Neuron (in vitro differentiated cells): Measurements from ENCODE around the gene RPSA.
"Not testable (repeated sequence)": the region's sequence is repeated elsewhere in the genome, so short reads cannot be mapped to it uniquely, and the experiment has no call there.

Experiments
- H2AFZ ChIP-seq: one replicate; pipeline ENCODE4 v1.6.1; 2013; ENCODE audit warnings: low read depth, mild to moderate bottlenecking, inconsistent platforms, low read length, moderate library complexity
- H3K27me3 ChIP-seq: one replicate; pipeline ENCODE4 v1.6.1; 2013; ENCODE audit warnings: low read length; ENCODE audit not compliant: insufficient read depth
- H3K36me3 ChIP-seq: one replicate; pipeline ENCODE4 v1.6.1; 2013; ENCODE audit warnings: low read length; ENCODE audit not compliant: insufficient read depth
- H3K4me1 ChIP-seq: one replicate; pipeline ENCODE4 v1.6.1; 2013; ENCODE audit warnings: low read length; ENCODE audit not compliant: insufficient read depth
- H3K4me3 ChIP-seq: 2 replicates; pipeline ENCODE4 v1.5.1; 2013; ENCODE audit warnings: mild to moderate bottlenecking, low read length, moderate library complexity
- H3K9me3 ChIP-seq: one replicate; pipeline ENCODE4 v1.6.1; 2013; ENCODE audit warnings: low read length

The RPSA gene

GRCh38 chr3:39404943-39405686 is 1.4 kb upstream of the RPSA start:
- H3K4me1 ChIP-seq, result peaks cover 5% of the 10 kb centered on the region
- H3K4me3 ChIP-seq, result no peak overlapping the region
- peaks cover 24% of the 10 kb centered on the region for H3K36me3 ChIP-seq
- H3K27me3 ChIP-seq, result no peaks in the 10 kb centered on the region
- H3K9me3 ChIP-seq, result no peaks in the 10 kb centered on the region
- no peak overlapping the region for H2AFZ ChIP-seq

DNA sequence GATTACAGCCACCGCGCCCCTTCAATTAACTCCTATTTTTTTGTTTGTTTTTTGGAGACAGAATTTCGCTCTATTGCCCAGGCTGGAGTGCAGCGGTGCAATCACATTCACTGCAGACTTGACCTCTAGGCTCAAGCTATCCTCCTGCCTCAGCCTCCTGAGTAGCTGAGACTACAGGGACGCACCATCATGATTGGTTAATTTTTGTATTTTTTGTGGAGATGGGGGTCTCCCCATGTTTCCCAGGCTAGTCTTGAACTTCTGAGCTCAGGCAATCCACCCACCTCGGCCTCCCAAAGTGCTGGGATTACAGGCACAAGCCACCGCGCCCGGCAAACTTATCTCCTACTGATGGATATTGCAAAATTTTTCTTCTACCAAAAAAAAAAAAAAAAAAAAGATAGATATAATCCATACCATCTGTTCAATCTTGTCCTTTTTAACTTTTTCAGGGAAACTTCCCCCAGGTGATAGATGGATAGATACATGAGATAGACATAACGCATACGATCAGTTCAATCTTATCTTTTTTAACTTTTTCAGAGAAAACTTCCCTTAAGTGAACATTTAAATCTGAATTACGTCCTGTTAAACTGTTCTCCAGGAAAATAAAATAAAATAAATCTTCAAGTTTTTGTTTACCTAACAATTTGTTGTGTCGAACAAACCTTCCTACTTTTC is 693 bp upstream of the RPSA start:
- no peaks in the 10 kb centered on the region for H3K9me3 ChIP-seq

GRCh38 chr3:39407259-39407629 is 724 bp downstream of the RPSA start:
- Histone ChIP-seq H3K4me3 (peak overlapping the region; percentile 83), H3K27me3 (no peaks in the 10 kb centered on the region), H3K36me3 (peaks cover 43% of the 10 kb centered on the region), H3K9me3 (no peaks in the 10 kb centered on the region), H2AFZ (no peak overlapping the region), H3K4me1 (peaks cover 5% of the 10 kb centered on the region)

More for the DNA sequence above, 693 bp upstream of the RPSA start:
- peak overlapping the region; percentile 83 for H3K4me3 ChIP-seq
- H3K27me3 ChIP-seq, result no peaks in the 10 kb centered on the region
- peak overlapping the region; percentile 42 for H2AFZ ChIP-seq
- peaks cover 5% of the 10 kb centered on the region for H3K4me1 ChIP-seq
- H3K36me3 ChIP-seq, result peaks cover 30% of the 10 kb centered on the region

- Histone ChIP-seq H3K4me1 (peaks cover 5% of the 10 kb centered on the region), H3K27me3 (no peaks in the 10 kb centered on the region), H3K9me3 (no peaks in the 10 kb centered on the region), H3K4me3 (peak overlapping the region; percentile 83), H3K36me3 (peaks cover 50% of the 10 kb centered on the region), H2AFZ (no peak overlapping the region)
These were observed 1.4 kb downstream of the RPSA start for GRCh38 chr3:39407773-39408492.

DNA sequence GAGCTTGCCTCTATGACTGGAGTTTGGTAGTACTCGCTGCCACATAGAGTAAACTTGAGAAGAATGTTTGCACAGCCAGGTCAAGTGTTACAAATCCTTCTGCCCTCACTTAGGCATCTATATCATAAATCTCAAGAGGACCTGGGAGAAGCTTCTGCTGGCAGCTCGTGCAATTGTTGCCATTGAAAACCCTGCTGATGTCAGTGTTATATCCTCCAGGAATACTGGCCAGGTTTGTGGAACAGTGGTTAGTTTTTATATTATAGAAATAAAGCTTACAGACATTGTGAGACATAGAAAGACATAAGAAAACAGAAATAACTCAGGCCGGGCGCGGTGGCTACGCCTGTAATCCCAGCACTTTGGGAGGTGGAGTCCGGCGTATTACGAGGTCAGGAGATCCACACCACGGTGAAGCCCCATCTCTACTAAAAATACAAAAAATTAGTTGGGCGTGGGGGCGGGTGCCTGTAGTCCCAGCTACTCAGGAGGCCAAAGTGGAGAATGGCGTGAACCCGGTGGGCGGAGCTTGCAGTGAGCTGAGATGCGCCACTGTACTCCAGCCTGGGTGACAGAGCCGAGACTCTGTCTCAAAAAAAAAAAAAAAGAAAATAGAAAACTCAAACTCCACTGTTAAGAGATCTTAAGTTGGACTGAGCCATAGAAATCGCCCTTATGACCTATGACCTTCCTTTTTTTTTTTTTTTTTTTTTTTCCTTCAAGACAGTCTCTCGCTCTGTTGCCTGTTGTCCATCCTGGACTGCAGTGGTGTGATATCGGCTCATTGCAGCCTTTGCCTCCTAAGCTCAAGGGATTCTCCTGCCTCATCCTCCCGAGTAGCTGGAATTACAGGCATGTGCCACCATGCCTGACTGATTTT is 2.2 kb downstream of the RPSA start:
- peaks cover 5% of the 10 kb centered on the region for H3K4me1 ChIP-seq
- H3K9me3 ChIP-seq, result no peaks in the 10 kb centered on the region
- peaks cover 57% of the 10 kb centered on the region for H3K36me3 ChIP-seq
- no peak overlapping the region for H2AFZ ChIP-seq
- no peak overlapping the region for H3K4me3 ChIP-seq
- no peaks in the 10 kb centered on the region for H3K27me3 ChIP-seq

DNA sequence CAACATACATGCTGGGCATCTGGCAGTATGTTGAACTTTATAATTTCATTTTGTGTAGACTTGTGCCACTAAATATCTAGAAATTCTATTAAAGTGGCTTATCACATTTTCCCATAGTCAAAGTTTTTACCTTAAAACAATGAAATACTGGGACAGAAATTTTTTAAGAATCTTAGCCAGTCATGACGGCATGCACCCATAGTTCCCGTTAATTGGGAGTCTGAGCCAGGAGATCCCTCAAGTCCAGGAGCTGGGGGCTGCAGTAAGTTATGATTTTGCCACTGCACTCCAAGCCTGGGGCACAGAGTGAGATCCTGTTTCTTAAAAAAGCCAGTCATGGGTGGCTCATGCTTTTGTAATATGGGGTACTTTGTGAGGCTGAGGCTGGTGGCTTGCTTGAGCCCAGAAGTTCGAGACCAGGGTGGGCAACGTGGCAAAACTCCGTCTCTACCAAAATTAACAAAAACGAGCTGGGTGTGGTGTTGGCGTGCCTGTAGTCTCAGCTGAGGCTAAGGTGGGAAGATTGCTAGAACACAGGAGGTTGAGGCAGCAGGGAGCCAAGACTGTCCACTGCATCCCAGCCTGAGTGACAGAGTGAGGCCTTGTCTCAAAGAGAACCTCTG is 3.1 kb downstream of the RPSA start:
- no peak overlapping the region for H2AFZ ChIP-seq
- peaks cover 58% of the 10 kb centered on the region for H3K36me3 ChIP-seq
- no peak overlapping the region for H3K4me3 ChIP-seq
- H3K4me1 ChIP-seq, result peaks cover 5% of the 10 kb centered on the region
- H3K9me3 ChIP-seq, result no peaks in the 10 kb centered on the region
- H3K27me3 ChIP-seq, result no peaks in the 10 kb centered on the region

GRCh38 chr3:39410893-39411292 is 4.4 kb downstream of the RPSA start:
- H3K36me3 ChIP-seq, result peaks cover 58% of the 10 kb centered on the region

GRCh38 chr3:39412668-39413260 is 6.2 kb downstream of the RPSA start:
- Histone ChIP-seq H3K4me3 (no peak overlapping the region), H3K36me3 (peaks cover 56% of the 10 kb centered on the region), H3K9me3 (no peaks in the 10 kb centered on the region), H2AFZ (no peak overlapping the region), H3K4me1 (peaks cover 3% of the 10 kb centered on the region), H3K27me3 (no peaks in the 10 kb centered on the region)

More at GRCh38 chr3:39410893-39411292, 4.4 kb downstream of the RPSA start:
- Histone ChIP-seq H3K9me3 (no peaks in the 10 kb centered on the region), H3K4me3 (no peak overlapping the region), H3K4me1 (peaks cover 5% of the 10 kb centered on the region), H2AFZ (no peak overlapping the region), H3K27me3 (no peaks in the 10 kb centered on the region)

- Histone ChIP-seq H2AFZ (no peak overlapping the region), H3K9me3 (no peaks in the 10 kb centered on the region), H3K36me3 (peaks cover 46% of the 10 kb centered on the region), H3K27me3 (no peaks in the 10 kb centered on the region), H3K4me1 (no peaks in the 10 kb centered on the region), H3K4me3 (no peak overlapping the region)
These were observed 7.3 kb downstream of the RPSA start for GRCh38 chr3:39413691-39414420.

DNA sequence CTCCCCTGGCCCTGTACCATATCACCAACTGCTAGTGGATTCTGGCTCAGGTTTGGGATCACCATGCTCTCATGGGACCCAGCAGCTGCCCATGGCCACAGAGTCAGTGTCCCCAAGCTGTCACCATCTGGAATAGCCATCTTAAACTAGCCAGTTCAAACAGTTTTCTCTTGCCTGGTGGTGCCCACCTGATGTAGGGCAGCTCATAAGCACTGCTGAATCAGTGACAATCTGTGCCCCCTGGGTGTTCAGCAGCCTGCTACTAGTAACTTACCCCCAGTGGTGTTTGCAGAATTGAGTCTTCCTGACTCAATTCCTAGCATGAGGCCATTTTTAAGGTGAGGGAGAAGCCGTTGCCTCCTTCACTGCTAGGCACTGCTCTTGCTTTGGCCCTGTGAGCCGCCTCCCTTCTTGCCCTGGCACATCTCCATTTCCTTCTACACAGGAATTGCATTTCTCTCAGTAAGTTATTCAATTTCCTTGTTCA is 7.9 kb downstream of the RPSA start:
- Histone ChIP-seq H3K27me3 (no peaks in the 10 kb centered on the region), H3K9me3 (no peaks in the 10 kb centered on the region), H2AFZ (no peak overlapping the region), H3K4me1 (no peaks in the 10 kb centered on the region), H3K36me3 (peaks cover 41% of the 10 kb centered on the region), H3K4me3 (no peak overlapping the region)

DNA sequence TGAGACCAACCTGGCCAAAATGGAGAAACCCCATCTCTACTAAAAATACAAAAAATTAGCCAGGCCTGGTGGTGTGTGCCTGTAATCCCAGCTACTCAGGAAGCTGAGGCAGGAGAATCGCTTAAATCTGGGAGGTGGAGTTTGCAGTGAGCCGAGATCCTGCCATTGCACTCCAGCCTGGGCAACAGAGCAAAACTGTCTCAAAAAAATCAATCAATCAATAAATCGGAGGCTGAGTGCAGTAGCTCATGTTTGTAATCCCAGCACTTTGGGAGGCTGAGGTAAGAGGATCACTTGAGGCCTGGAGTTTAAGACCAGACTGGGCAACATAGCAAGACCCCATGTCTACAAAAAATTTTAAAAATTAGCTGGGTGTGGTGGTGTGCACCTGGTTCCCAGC is 8.8 kb downstream of the RPSA start:
- H3K27me3 ChIP-seq, H2AFZ ChIP-seq, H3K9me3 ChIP-seq, H3K4me3 ChIP-seq, H3K4me1 ChIP-seq: not testable (repeated sequence)
- H3K36me3 ChIP-seq, result peaks cover 33% of the 10 kb centered on the region
